Measurements from ENCODE around the gene AIM2.

Gene AIM2

DNA sequence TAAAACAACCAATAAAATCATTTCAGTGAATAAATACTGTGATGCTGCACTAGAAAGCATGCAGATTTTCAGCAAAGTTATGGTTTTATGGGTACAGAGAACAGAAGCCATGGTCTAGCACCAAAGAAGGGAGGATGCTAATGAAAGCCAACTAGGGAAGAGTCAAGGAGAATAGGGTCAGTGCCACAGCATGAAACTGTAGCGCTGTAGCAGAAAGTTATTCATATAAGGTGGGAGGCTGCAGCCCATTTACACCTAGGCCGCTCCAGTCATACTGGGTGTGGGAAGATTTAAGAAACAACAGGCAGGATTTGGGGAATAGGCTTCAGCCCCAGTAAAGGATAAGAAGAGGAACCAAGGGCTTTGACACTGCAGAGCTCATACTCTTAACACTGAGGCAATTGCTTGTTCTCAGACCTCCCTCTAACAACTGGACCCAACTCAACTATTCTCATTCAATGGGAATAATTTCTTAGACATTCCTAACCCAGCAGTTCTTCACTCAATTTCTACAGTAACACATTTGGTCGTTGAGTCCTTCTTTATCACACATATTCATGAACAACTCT is 62.5 kb downstream of the AIM2 start:
- DNase-seq, result no peak

DNA sequence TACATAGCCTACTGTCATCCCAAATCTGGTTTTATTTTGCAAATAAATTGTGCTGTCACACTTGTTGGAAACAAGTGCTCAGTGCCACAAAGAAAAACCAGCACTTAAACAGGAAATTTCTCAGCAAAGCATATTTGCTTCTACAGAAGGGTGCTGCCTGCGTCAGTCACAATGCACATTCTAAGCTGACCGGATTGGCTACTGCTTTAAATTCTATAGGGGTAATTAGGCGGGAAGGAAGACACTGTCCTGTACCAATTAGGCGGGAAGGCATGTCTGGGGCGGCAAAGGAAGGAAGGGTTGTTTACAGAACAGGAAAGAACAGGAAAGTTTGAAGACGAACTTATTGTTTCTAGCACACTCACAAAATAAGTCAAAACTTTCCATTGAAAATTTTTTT is 64.1 kb downstream of the AIM2 start:
- peak; percentile 41 for DNase-seq

Measured in hematopoietic multipotent progenitor cell treated with erythropoietin and hydrocortisone succinate and interleukin-3 and kit ligand, for 8 days (in vitro differentiated cells).